GM12891 (cell line): ENCODE measurements around the gene ZFPM1.

ENCODE experiments used
- POLR2A ChIP-seq: IDR thresholded peaks from 2 replicates; pipeline ENCODE4 v1.6.1; 2011; ENCODE audit warnings: low read depth, low read length, control low read depth
- POLR2AphosphoS5 ChIP-seq: IDR thresholded peaks from 2 replicates; pipeline ENCODE4 v1.6.1; 2011; ENCODE audit warnings: low read depth, low read length, control low read depth
- POU2F2 ChIP-seq: IDR thresholded peaks from 2 replicates; pipeline ENCODE4 v1.6.1; 2011; ENCODE audit warnings: low read depth, mild to moderate bottlenecking, control low read depth, low read length, moderate library complexity
- SPI1 ChIP-seq: IDR thresholded peaks from 2 replicates; pipeline ENCODE4 v1.6.1; 2011; ENCODE audit warnings: low read depth, low read length, control low read depth
- TAF1 ChIP-seq: IDR thresholded peaks from 2 replicates; pipeline ENCODE4 v1.6.1; 2011; ENCODE audit warnings: low read depth, low read length, control low read depth

- TF ChIP-seq POLR2AphosphoS5 (no peak), POLR2A (no peak), TAF1 (no peak), SPI1 (no peak), POU2F2 (no peak)
These were observed 82.8 kb downstream of the ZFPM1 start for GRCh38 chr16:88535857-88536222.
